Osteoblast (primary cell): ENCODE measurements around the gene SPATS2L. TPM values are rescaled to one million over a fixed set of nuclear protein-coding genes. Genes with fewer than 3 reads are reported as not detected.

ENCODE experiments used
- DNase-seq: peaks from one replicate; pipeline ENCODE4 v3.0.0; 2011; ENCODE audit warnings: low spot score, mixed read lengths; ENCODE audit not compliant: insufficient read length; ENCODE audit errors: missing footprints
- H2AFZ ChIP-seq: 2 replicates; pipeline ENCODE4 v1.6.0; 2011; ENCODE audit warnings: mild to moderate bottlenecking, low read length
- H3K27ac ChIP-seq: 2 replicates; pipeline ENCODE4 v1.5.1; 2011; ENCODE audit warnings: mild to moderate bottlenecking, low read depth, low read length, moderate library complexity
- H3K27me3 ChIP-seq: 2 replicates; pipeline ENCODE4 v1.6.0; 2012; ENCODE audit warnings: mild to moderate bottlenecking, control low read depth, inconsistent platforms, low read length, moderate library complexity; ENCODE audit not compliant: insufficient read depth
- H3K36me3 ChIP-seq: 2 replicates; pipeline ENCODE4 v1.5.1; 2011; ENCODE audit warnings: mild to moderate bottlenecking, low read length, control low read depth, moderate library complexity; ENCODE audit not compliant: insufficient read depth
- H3K4me1 ChIP-seq: 2 replicates; pipeline ENCODE4 v1.5.1; 2011; ENCODE audit warnings: mild to moderate bottlenecking, low read length, control low read depth, moderate library complexity; ENCODE audit not compliant: insufficient read depth
- H3K4me2 ChIP-seq: 2 replicates; pipeline ENCODE4 v1.6.0; 2011; ENCODE audit warnings: mild to moderate bottlenecking, low read length; ENCODE audit not compliant: insufficient read depth
- H3K4me3 ChIP-seq: fragments of 200-600 bp; sonication (generic); 3 replicates; pipeline ENCODE4 v1.5.1; 2012; ENCODE audit warnings: mild to moderate bottlenecking, low read length, inconsistent platforms; ENCODE audit not compliant: insufficient read depth
- H3K79me2 ChIP-seq: 2 replicates; pipeline ENCODE4 v1.6.0; 2012; ENCODE audit warnings: mild to moderate bottlenecking, low read length, control low read depth, inconsistent platforms; ENCODE audit not compliant: insufficient read depth
- H3K9me3 ChIP-seq: 2 replicates; pipeline ENCODE4 v1.5.1; 2011; ENCODE audit warnings: low read depth, low read length, control low read depth
- H4K20me1 ChIP-seq: 2 replicates; pipeline ENCODE4 v1.6.0; 2012; ENCODE audit warnings: mild to moderate bottlenecking, low read length, control low read depth; ENCODE audit not compliant: insufficient read depth
- CTCF ChIP-seq: IDR thresholded peaks from 2 replicates; pipeline ENCODE4 v1.5.1; 2011; ENCODE audit warnings: mild to moderate bottlenecking, low read depth, low read length, moderate library complexity; ENCODE audit errors: extremely low read depth
- total RNA-seq: library from RNA; depleted of rRNA; stranded (reverse); fragments of >200 nt; gene quantifications from 2 replicates; pipeline ENCODE4 v1.2.3, GENCODE V29; 2012

SPATS2L gene
- total RNA-seq, 1 donor: 74.6 TPM

- Histone ChIP-seq H4K20me1 (no peaks in the 10 kb centered on the region), H3K4me2 (no peak overlapping the region), H3K36me3 (peaks cover 25% of the 10 kb centered on the region), H3K27ac (no peak overlapping the region), H2AFZ (no peak overlapping the region), H3K79me2 (peaks cover 3% of the 10 kb centered on the region), H3K9me3 (no peaks in the 10 kb centered on the region), H3K27me3 (no peaks in the 10 kb centered on the region), H3K4me3 (no peak overlapping the region), H3K4me1 (no peaks in the 10 kb centered on the region)
- no peak for DNase-seq
- no peak for TF ChIP-seq CTCF
Measured at GRCh38 chr2:200416878-200417277, 110.4 kb downstream of the SPATS2L start.

GRCh38 chr2:200417366-200417765, 110.9 kb downstream of the SPATS2L start:
- Histone ChIP-seq H3K27ac (no peak overlapping the region), H3K4me1 (no peaks in the 10 kb centered on the region), H4K20me1 (no peaks in the 10 kb centered on the region), H2AFZ (no peak overlapping the region), H3K4me2 (no peak overlapping the region), H3K79me2 (peaks cover 2% of the 10 kb centered on the region), H3K36me3 (peaks cover 25% of the 10 kb centered on the region), H3K9me3 (no peaks in the 10 kb centered on the region), H3K27me3 (no peaks in the 10 kb centered on the region), H3K4me3 (no peak overlapping the region)
- DNase-seq: no peak
- TF ChIP-seq CTCF: no peak

GRCh38 chr2:200418399-200418798, 111.9 kb downstream of the SPATS2L start:
- Histone ChIP-seq H2AFZ (no peak overlapping the region), H4K20me1 (no peaks in the 10 kb centered on the region), H3K27me3 (no peaks in the 10 kb centered on the region), H3K4me3 (no peak overlapping the region), H3K4me1 (no peaks in the 10 kb centered on the region), H3K36me3 (peaks cover 32% of the 10 kb centered on the region), H3K9me3 (no peaks in the 10 kb centered on the region), H3K27ac (no peak overlapping the region), H3K4me2 (no peak overlapping the region), H3K79me2 (peaks cover 2% of the 10 kb centered on the region)
- DNase-seq: no peak
- no peak for TF ChIP-seq CTCF

- H3K79me2 ChIP-seq: peaks cover 2% of the 10 kb centered on the region
- no peak overlapping the region for H3K4me3 ChIP-seq
- no peaks in the 10 kb centered on the region for H3K4me1 ChIP-seq
- H4K20me1 ChIP-seq: no peaks in the 10 kb centered on the region
- H3K27ac ChIP-seq: no peak overlapping the region
- peaks cover 38% of the 10 kb centered on the region for H3K36me3 ChIP-seq
- no peak for DNase-seq
- H3K9me3 ChIP-seq: no peaks in the 10 kb centered on the region
- no peak overlapping the region for H3K4me2 ChIP-seq
- H2AFZ ChIP-seq: no peak overlapping the region
- no peaks in the 10 kb centered on the region for H3K27me3 ChIP-seq
- TF ChIP-seq CTCF: no peak
Measured at GRCh38 chr2:200419325-200419724, 112.8 kb downstream of the SPATS2L start.
